IMR-90 (cell line): ENCODE results near the gene ZSCAN25. TPM values are rescaled to one million over a fixed set of nuclear protein-coding genes. Genes with fewer than 3 reads are reported as not detected.

Experiments
- ATAC-seq: fragments of 200-7000 bp; cut with Tn5 transposase; 2 replicates; pipeline ENCODE4 v1.9.1; 2020; ENCODE audit warnings: low read depth, mild to moderate bottlenecking, moderate library complexity
- BruUV-seq: library from RNA; stranded (reverse); fragments of 400-500 nt; replicated peaks from 2 replicates; lab custom pipeline; 2021; lab: Mats Ljungman, UMichigan
- CTCF ChIA-PET: fragments of 300-600 bp; formaldehyde crosslinking; extraction: SDS; loops from one replicate; lab custom pipeline; 2021; ENCODE audit warnings: antibody characterized with exemption; lab: Yijun Ruan, JAX
- POLR2A ChIA-PET: fragments of 300-600 bp; sonication (Branson Sonifier 250); formaldehyde crosslinking; loops from one replicate; lab custom pipeline; 2022; ENCODE audit warnings: antibody characterized with exemption; ENCODE audit not compliant: unreplicated experiment; lab: Charles Lee
- DNase-seq: peaks from one replicate; pipeline ENCODE4 v3.0.0; 2013
- H2AFZ ChIP-seq: replicated peaks from 2 replicates; pipeline ENCODE3; 2013; ENCODE audit warnings: low read length, mild to moderate bottlenecking; ENCODE audit not compliant: poor library complexity
- H2AK5ac ChIP-seq: 2 replicates; pipeline ENCODE4 v1.6.1; 2013; ENCODE audit warnings: low read depth, low read length, inconsistent platforms
- H2AK9ac ChIP-seq: replicated peaks from 2 replicates; pipeline ENCODE3; 2013; ENCODE audit warnings: mild to moderate bottlenecking, low read depth, low read length, moderate library complexity; ENCODE audit not compliant: poor library complexity
- H2BK120ac ChIP-seq: 2 replicates; pipeline ENCODE4 v1.6.1; 2013; ENCODE audit warnings: low read depth, low read length, inconsistent platforms
- H2BK15ac ChIP-seq: 3 replicates; pipeline ENCODE4 v1.6.1; 2013; ENCODE audit warnings: low read depth, low read length, inconsistent platforms
- H2BK20ac ChIP-seq: 2 replicates; pipeline ENCODE4 v1.6.1; 2013; ENCODE audit warnings: low read depth, mild to moderate bottlenecking, inconsistent platforms, low read length, moderate library complexity
- H2BK5ac ChIP-seq: 2 replicates; pipeline ENCODE4 v1.6.1; 2013; ENCODE audit warnings: mild to moderate bottlenecking, low read depth, low read length, inconsistent platforms; ENCODE audit not compliant: poor library complexity, severe bottlenecking
- H3K14ac ChIP-seq: replicated peaks from 2 replicates; pipeline ENCODE4 v1.6.1; 2013; ENCODE audit warnings: low read depth, low read length, inconsistent platforms
- H3K18ac ChIP-seq: 2 replicates; pipeline ENCODE4 v1.6.1; 2013; ENCODE audit warnings: low read depth, low read length, control low read depth
- H3K23ac ChIP-seq: 2 replicates; pipeline ENCODE4 v1.6.1; 2013; ENCODE audit warnings: low read depth, low read length, inconsistent platforms
- H3K27ac ChIP-seq: 2 replicates; pipeline ENCODE4 v1.5.1; 2013; ENCODE audit warnings: mild to moderate bottlenecking, control low read depth, low read length; ENCODE audit not compliant: insufficient read depth
- H3K27me3 ChIP-seq: 2 replicates; pipeline ENCODE4 v1.6.1; 2013; ENCODE audit warnings: low read length; ENCODE audit not compliant: control insufficient read depth, insufficient read depth
- H3K36me3 ChIP-seq: 2 replicates; pipeline ENCODE4 v1.6.1; 2013; ENCODE audit warnings: low read length, mixed read lengths; ENCODE audit not compliant: control insufficient read depth, insufficient read depth
- H3K4ac ChIP-seq: 2 replicates; pipeline ENCODE4 v1.6.1; 2013; ENCODE audit warnings: low read depth, low read length, inconsistent platforms
- H3K4me1 ChIP-seq: 2 replicates; pipeline ENCODE4 v1.6.1; 2013; ENCODE audit warnings: low read length, mixed read lengths; ENCODE audit not compliant: control insufficient read depth, insufficient read depth
- H3K4me2 ChIP-seq: 2 replicates; pipeline ENCODE4 v1.6.1; 2013; ENCODE audit warnings: low read depth, mild to moderate bottlenecking, control low read depth, low read length, moderate library complexity
- H3K4me3 ChIP-seq: 2 replicates; pipeline ENCODE4 v1.5.1; 2013; ENCODE audit warnings: low read depth, mild to moderate bottlenecking, control low read depth, low read length, moderate library complexity; ENCODE audit not compliant: insufficient read depth
- H3K56ac ChIP-seq: 2 replicates; pipeline ENCODE4 v1.6.1; 2013; ENCODE audit warnings: low read length, inconsistent platforms; ENCODE audit not compliant: insufficient read depth; ENCODE audit errors: extremely low read depth
- H3K79me1 ChIP-seq, 2 experiments: 2 replicates each; pipeline ENCODE4 v1.6.1; 2013; ENCODE audit warnings: low read length in 2 of 2, inconsistent platforms in 1 of 2, low read depth in 1 of 2
- H3K9ac ChIP-seq: 2 replicates; pipeline ENCODE4 v1.6.1; 2013; ENCODE audit warnings: low read depth, low read length, control low read depth
- H3K9me1 ChIP-seq: 2 replicates; pipeline ENCODE4 v1.6.1; 2013; ENCODE audit warnings: low read length, inconsistent platforms; ENCODE audit not compliant: insufficient read depth
- H3K9me3 ChIP-seq: 2 replicates; pipeline ENCODE4 v1.6.1; 2013; ENCODE audit warnings: low read length; ENCODE audit not compliant: control insufficient read depth, insufficient read depth
- H4K20me1 ChIP-seq: 2 replicates; pipeline ENCODE4 v1.6.1; 2013; ENCODE audit warnings: low read length, inconsistent platforms; ENCODE audit not compliant: insufficient read depth
- H4K5ac ChIP-seq: 2 replicates; pipeline ENCODE4 v1.6.1; 2013; ENCODE audit warnings: mild to moderate bottlenecking, low read depth, low read length, control low read depth
- H4K8ac ChIP-seq, 2 experiments: 2 replicates each; pipeline ENCODE4 v1.6.1; 2013; ENCODE audit warnings: low read depth in 2 of 2, low read length in 2 of 2, control low read depth in 1 of 2, inconsistent platforms in 1 of 2
- H4K91ac ChIP-seq: 2 replicates; pipeline ENCODE4 v1.6.1; 2013; ENCODE audit warnings: low read depth, low read length, inconsistent platforms; ENCODE audit not compliant: insufficient read depth
- BHLHE40 ChIP-seq: fragments of 150-350 bp; IDR thresholded peaks from 2 replicates; pipeline ENCODE4 v1.6.1; 2016; ENCODE audit warnings: mild to moderate bottlenecking, low read depth, low read length
- CHD1 ChIP-seq: IDR thresholded peaks from 2 replicates; pipeline ENCODE4 v1.6.1; 2012; ENCODE audit warnings: low read depth, low read length, improper control_type of control experiment
- CTCF ChIP-seq: conservative IDR thresholded peaks from 2 replicates; pipeline ENCODE4 v1.5.1; 2012; ENCODE audit warnings: mild to moderate bottlenecking, low read depth, low read length, improper control_type of control experiment
- ELK1 ChIP-seq: fragments of 150-350 bp; IDR thresholded peaks from 2 replicates; pipeline ENCODE4 v1.6.1; 2016; ENCODE audit warnings: low read depth, mild to moderate bottlenecking, low read length, moderate library complexity, borderline replicate concordance
- MAFK ChIP-seq: IDR thresholded peaks from 2 replicates; pipeline ENCODE4 v1.6.1; 2012; ENCODE audit warnings: low read depth, low read length, improper control_type of control experiment
- NFE2L2 ChIP-seq: fragments of 150-350 bp; IDR thresholded peaks from 2 replicates; pipeline ENCODE4 v1.6.1; 2016; ENCODE audit warnings: low read depth, mild to moderate bottlenecking, low read length
- POLR2A ChIP-seq: IDR thresholded peaks from 2 replicates; pipeline ENCODE4 v1.6.1; 2012; ENCODE audit warnings: mild to moderate bottlenecking, low read depth, low read length
- RAD21 ChIP-seq: IDR thresholded peaks from 2 replicates; pipeline ENCODE4 v1.6.1; 2012; ENCODE audit warnings: low read length, improper control_type of control experiment
- RCOR1 ChIP-seq: IDR thresholded peaks from 2 replicates; pipeline ENCODE4 v1.6.1; 2012; ENCODE audit warnings: mild to moderate bottlenecking, low read length, improper control_type of control experiment; ENCODE audit not compliant: insufficient replicate concordance
- RFX5 ChIP-seq: IDR thresholded peaks from 2 replicates; pipeline ENCODE4 v1.8.0; 2012; ENCODE audit warnings: low read depth, mild to moderate bottlenecking, low read length, moderate library complexity
- SMC3 ChIP-seq: fragments of 150-350 bp; IDR thresholded peaks from 2 replicates; pipeline ENCODE4 v1.6.1; 2016; ENCODE audit warnings: low read depth, mild to moderate bottlenecking, antibody characterized with exemption, low read length, moderate library complexity
- USF2 ChIP-seq: fragments of 150-350 bp; IDR thresholded peaks from 2 replicates; pipeline ENCODE4 v1.6.1; 2017; ENCODE audit warnings: mild to moderate bottlenecking, antibody characterized with exemption, low read length, low read depth
- WGBS, 2 experiments: methylation state at CpG; one replicate each; pipeline versions ENCODE4 v1.1.5 to v1.1.7; 2013; ENCODE audit warnings: missing lambda C conversion rate in 2 of 2; ENCODE audit not compliant: insufficient read length in 1 of 2; ENCODE audit errors: extremely low coverage in 2 of 2; 5-methylcytosine and 5-hydroxymethylcytosine counted together
- dilution Hi-C: fragments of 300-500 bp; cut with HindIII; formaldehyde crosslinking; loops from one replicate; pipeline ENCODE4 v1.14.3; 2018; ENCODE audit warnings: low sequenced_read_pairs; ENCODE audit not compliant: unreplicated experiment
- in situ Hi-C: fragments of 300-500 bp; cut with MboI; formaldehyde crosslinking; loops from 3 replicates; pipeline ENCODE4 v1.14.3; 2019; ENCODE audit warnings: low sequenced_read_pairs, inconsistent platforms, mixed read lengths
- intact Hi-C: fragments of 100-400 bp; cut with micrococcal nuclease; formaldehyde crosslinking; loops from 2 replicates; pipeline ENCODE4 v1.10.0; 2022
- polyA plus RNA-seq, 3 experiments: library from polyadenylated mRNA; depleted of rRNA; stranded (reverse); fragments of >200 nt; gene quantifications; 2 replicates each; pipeline ENCODE4 v1.2.3, GENCODE V29; 2012; ENCODE audit warnings: low replicate concordance in 1 of 3
- total RNA-seq: library from RNA; depleted of rRNA; stranded (reverse); fragments of >200 nt; gene quantifications from 2 replicates; pipeline ENCODE4 v1.2.3, GENCODE V29; 2012

Gene ZSCAN25
- total and polyA plus RNA-seq, 2 of the 4 experiments (the other 2 are of a cell fraction): 6.2 to 9.0 TPM

- no peak overlapping the region for H3K23ac ChIP-seq
- no peaks in the 10 kb centered on the region for H3K27me3 ChIP-seq
- no peak overlapping the region for H2AK9ac ChIP-seq
- dilution Hi-C loops (no loop called here), intact Hi-C loops (no loop called here), in situ Hi-C loops (no loop called here)
- H4K5ac ChIP-seq: no peak overlapping the region
- WGBS, 2 experiments: no CpG with 5 or more reads among the region's 3 CpGs
- H3K4me3 ChIP-seq: no peak overlapping the region
- no peaks in the 10 kb centered on the region for H3K9me3 ChIP-seq
- no peak overlapping the region for H3K27ac ChIP-seq
- no peak overlapping the region for H2BK20ac ChIP-seq
- H4K20me1 ChIP-seq: peaks cover 9% of the 10 kb centered on the region
- TF ChIP-seq RFX5 (no peak), SMC3 (no peak), CTCF (no peak), POLR2A (no peak), RAD21 (no peak), RCOR1 (no peak), CHD1 (no peak), MAFK (no peak), BHLHE40 (no peak), NFE2L2 (no peak), USF2 (no peak), ELK1 (no peak)
- POLR2A ChIA-PET: no interaction called here
- H3K14ac ChIP-seq: no peak overlapping the region
- H3K36me3 ChIP-seq: peaks cover 17% of the 10 kb centered on the region
- no peak overlapping the region for H3K56ac ChIP-seq
- BruUV-seq: no TSS peak
- H3K4me1 ChIP-seq: peaks cover 4% of the 10 kb centered on the region; the same call in 1 of the 2 replicates
- CTCF ChIA-PET: no interaction called here
- no peak overlapping the region for H4K8ac ChIP-seq
- H2BK5ac ChIP-seq: no peak overlapping the region
- H3K18ac ChIP-seq: no peak overlapping the region
- no peak overlapping the region for H3K4me2 ChIP-seq
- H2BK120ac ChIP-seq: no peak overlapping the region
- DNase-seq (no peak), ATAC-seq (no peak)
- H2BK15ac ChIP-seq: no peak overlapping the region
- H2AFZ ChIP-seq: no peak overlapping the region
- no peak overlapping the region for H4K91ac ChIP-seq
- H2AK5ac ChIP-seq: no peak overlapping the region
- H3K79me1 ChIP-seq: peaks cover 24 to 38% of the 10 kb centered on the region in 2 experiments
- H3K9ac ChIP-seq: no peak overlapping the region
- H3K9me1 ChIP-seq: no peaks in the 10 kb centered on the region; the same call in none of the 2 replicates
- no peak overlapping the region for H3K4ac ChIP-seq
Observed at GRCh38 chr7:99576251-99576650, 40.5 kb upstream of the ZSCAN25 start.
